ENCODE measurements around the gene TNFAIP3.

The TNFAIP3 gene

DNA sequence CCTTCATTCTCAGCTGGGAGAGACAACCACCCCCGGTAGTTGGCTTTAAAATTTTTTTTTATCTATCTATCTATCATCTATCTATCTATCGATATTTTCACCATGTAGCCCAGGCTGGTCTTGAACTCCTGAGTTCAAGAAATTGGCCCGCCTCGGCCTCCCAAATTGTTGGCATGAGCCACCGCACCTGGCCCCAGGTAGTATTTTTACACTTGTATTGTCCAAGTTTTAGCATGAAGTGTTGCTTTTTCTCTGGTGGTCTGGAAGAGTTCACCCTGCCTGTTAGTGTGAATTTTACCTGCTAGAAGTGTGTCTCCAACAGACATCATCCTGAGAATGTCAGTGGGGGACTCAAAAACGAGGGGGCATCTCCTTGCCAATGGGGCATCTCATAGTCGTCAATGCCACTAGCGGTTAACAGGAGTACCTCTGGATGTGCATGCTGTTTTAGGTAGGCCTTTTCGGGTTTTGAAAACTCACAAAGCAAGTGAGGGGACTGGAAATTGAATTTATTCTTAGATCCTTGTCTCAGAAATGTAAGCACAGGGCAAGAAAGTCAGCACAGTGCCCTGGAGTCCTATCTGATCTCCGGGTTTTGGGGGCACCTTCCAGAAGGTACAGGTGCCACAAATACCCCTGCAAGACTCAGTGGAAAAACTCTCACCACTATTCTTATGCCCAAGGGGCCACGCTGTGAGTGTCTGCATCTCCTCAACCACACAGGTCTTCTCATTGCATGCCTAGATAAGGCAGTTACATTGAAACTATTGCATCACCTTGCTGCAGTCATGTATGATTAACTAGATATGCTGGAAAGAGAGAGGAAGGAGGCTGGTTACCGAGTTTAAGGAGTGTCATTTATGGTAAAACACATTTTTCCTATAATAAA, 37.1 kb downstream of the TNFAIP3 start:
- no peak for FAIRE-seq

DNA sequence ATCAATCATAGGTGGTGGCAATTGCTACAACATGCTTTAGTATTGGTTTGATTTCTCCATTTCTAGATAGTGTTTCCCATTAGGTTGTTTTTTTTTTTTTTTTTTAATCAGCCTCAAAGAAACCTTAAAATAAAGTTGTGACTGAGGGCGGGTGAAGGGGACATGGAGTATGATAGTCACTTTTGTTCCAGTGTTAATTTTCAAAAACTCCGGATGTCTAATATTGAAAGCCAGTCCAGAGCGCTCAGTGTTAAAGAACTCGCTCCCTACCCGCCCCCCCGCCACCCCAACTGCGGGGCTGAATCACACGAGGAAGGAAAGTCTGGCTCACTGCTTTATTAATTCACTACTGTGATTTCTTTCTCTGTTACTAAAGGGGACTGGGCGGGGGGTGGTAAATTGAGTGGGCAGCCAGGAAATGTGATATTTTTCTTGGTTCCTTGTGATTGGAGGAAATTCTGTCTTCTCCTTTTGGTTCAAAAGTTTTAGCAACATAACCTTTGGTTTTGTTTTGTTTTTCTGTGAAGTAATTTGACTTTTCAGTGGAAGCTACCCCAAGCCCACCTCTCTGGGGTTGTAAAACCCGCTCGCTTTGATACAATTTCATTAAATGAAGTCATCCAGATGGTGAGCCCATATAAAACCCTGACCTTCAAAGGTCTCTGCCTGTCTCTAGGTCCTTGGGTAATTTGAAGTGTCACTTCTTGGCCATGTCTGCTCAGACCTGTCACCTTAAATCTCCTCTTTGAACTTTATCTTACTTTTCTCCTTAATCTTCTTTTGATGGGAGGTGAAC, 38.0 kb downstream of the TNFAIP3 start:
- FAIRE-seq: no peak

GRCh38 chr6:137906020-137906472, 39.0 kb downstream of the TNFAIP3 start:
- no peak for FAIRE-seq

GRCh38 chr6:137907170-137907569, 40.1 kb downstream of the TNFAIP3 start:
- FAIRE-seq: no peak

DNA sequence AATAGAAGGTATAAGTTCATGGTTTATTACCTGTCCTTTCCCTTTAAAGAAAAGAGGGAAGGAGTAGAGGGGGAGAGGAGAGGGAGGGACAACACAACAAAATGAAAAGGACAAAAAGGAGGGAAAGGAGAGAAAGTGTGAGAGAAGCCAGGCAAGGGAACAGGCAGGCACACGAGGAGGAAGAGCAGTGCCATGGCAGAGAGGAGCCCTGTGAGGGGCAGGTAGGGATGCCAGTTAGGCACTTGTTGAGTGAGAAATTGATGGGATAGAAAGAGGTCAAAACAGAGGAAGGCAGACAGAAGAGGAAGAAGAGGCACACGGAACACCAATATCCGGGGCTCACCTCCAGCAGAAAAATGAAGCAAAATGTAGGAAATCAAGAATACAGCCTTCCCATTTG, 42.5 kb downstream of the TNFAIP3 start:
- FAIRE-seq: no peak

GRCh38 chr6:137910424-137910834, 43.4 kb downstream of the TNFAIP3 start:
- no peak for FAIRE-seq

GRCh38 chr6:137910843-137911456, 43.9 kb downstream of the TNFAIP3 start:
- no peak for FAIRE-seq

DNA sequence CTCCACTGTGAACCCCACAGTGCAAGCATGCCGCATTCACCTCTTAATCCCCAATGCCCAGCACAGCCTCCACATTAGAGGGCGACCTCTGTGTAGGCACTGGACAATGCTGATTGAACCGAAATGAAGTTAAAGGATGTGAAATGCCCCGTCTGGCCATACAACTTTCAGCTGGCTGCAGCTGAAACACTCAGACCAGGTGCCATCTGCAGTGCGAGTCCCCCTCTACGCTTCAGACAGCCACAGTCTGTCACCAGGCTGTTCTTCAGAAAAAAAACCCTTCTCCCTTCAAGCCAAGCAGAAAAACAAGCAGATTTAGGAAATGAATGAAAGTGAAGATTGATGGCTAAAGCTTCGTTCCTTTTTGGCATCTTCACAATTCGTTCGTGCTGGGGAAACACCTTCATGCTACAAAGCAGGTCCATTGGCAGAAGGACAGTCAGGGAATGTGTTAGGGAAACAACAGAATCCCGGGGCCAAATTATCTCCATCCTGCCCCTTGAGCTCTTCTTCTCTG, 44.7 kb downstream of the TNFAIP3 start:
- FAIRE-seq: no peak

DNA sequence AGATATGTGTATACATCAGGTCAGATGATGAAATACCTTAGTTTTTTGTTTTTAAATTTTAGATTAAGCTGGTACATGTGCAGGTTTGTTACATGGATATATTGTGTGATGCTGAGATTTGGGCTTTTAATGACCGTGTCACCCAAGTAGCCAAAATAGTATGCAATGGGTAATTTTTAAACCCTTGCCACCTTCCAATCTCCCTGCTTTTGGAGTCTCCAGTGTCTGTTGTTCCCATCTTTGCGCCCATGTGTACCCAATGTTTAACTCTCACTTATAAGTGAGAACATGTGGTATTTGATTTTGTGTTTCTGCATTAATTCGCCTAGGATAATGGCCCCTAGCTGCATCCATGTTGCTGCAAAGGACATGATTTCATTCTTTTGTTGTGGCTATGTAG, 45.8 kb downstream of the TNFAIP3 start:
- FAIRE-seq: no peak

DNA sequence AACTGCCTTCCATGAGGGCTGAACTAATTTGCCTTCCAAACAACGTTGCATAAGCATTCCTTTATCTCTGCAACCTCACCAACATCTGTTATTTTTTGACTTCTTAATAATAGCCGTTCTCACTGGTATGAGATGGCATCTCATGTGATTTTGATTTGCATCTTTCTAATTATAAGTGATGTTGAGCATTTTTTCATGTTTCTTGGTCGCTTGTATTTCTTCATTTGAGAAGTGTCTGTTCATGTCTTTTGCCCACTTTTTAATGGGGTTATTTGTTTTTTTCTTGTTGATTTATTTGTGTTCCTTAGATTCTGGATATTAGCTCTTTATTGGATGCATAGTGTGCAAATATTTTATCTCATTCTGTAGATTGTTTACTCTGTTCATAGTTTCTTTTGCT, 46.4 kb downstream of the TNFAIP3 start:
- no peak for FAIRE-seq

DNA sequence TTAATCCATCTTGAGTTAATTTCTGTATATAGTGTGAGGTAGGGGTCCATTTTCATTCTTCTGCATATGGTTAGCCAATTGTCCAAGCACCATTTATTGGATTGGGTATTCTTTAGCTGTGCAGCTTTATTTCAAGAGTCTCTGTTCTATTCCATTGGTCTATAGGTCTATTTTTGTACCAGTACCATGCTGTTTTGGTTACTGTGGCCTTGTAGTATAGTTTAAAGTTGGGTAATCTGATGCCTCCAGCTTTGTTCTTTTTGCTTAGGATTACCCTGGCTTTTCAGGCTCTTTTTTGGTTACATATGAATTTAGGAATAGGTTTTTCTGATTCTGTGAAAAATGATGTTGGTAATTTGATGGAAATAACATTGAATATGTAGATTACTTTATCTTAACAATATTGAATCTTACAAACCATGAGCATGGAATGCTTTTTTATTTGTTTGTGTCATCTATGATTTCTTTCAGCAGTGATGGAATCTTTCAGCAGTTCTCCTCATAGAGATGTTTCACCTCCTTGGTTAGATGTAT, 47.0 kb downstream of the TNFAIP3 start:
- FAIRE-seq: no peak

GRCh38 chr6:137914530-137915193, 47.6 kb downstream of the TNFAIP3 start:
- no peak for FAIRE-seq

GRCh38 chr6:137915790-137916189, 48.7 kb downstream of the TNFAIP3 start:
- no peak for FAIRE-seq

DNA sequence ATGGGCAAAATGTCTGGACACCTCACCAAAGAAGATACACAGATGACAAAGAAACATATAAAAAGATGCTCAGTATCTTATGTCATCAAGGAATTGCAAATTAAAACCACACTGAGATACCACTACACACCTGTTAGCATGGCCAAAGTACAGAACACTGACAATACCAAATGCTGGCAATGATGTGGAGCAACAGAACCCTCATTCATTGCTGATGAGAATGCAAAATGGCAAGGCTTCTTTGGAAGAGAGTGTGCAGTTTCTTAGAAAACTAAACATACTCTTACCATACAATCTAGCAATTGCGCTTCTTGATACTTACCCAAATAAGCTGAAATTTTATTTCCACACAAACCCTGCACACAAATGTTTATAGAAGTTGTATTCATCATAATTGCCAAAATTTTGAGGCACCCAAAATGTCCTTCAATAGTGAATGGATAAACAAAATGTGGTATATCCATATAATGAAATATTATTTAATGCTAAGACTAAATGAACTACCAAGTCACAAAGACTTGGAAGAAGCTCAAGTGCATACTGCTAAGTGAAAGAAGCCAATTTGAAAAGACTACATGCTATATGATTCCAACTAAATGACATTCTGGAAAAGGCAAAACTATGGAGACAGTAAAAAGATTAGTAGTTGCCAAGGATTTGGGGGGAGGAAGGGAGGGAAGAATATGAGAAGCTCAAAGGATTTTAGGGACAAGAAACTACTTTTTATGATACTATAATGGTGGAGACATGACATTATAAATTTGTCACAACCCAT, 50.7 kb downstream of the TNFAIP3 start:
- no peak for FAIRE-seq

- FAIRE-seq: no peak
Measured at GRCh38 chr6:137919502-137919823, 52.4 kb downstream of the TNFAIP3 start.

- no peak for FAIRE-seq
Measured at GRCh38 chr6:137919837-137920730, 53.0 kb downstream of the TNFAIP3 start.

DNA sequence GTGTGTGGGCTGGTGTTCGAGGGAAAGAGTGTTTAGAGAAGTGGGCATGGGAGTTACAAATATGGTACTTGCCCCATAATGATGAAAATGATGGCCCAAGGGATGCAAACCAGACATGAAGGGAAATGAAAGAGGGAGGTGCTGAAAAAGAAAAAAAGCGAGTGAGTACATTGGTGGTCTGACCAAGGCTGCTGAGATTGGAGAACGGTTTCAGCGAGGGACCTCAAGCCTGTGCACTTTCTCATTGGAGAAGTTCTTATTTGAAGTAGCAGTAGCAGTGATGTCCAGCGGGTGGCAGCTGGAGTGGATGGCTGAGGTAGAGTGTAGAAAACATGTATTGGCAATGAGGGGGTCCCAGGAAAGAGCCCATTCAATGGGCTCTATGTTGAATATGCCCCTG, 54.8 kb downstream of the TNFAIP3 start:
- FAIRE-seq: no peak

DNA sequence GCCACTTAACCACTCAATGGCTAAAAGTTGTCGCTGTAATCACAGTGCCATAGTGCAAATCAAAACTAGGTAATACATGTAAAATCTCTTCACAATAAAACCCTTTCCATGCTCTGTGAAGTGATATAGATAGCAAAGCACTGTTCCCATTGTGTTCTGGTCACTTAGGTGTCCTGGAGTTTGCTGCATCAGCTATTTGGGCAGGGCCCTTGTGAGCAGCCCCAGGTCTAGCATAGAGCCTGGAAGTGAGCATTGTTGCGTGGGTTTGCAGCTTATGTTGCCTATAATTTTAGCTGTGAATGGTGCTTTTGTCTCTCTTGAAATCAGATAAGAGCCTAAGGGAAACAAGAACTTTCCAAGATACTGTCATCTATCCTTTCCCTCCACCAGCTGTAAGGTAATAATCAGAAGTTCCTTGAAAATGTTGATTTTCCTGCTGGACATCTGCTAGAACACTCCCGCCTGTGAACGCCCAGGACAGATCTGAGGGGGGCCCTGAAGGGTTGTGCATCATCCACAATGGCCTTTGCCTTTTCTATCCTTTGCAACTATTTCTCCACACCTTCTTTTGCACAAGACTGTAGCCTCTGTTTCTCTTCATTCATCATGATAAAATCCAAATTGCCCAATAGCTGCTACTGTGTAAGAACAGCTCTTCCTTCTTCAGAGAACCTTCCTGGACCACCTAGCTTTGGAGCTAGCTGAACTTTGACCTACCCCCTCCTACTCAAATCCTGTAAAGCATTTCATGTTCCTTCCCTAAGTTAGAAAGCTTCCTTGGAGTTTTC, 57.0 kb downstream of the TNFAIP3 start:
- no peak for FAIRE-seq

- no peak for FAIRE-seq
Measured at GRCh38 chr6:137925141-137925698, 58.2 kb downstream of the TNFAIP3 start.
